IMR-90 (cell line): ENCODE results near the gene IL12RB2. TPM values are rescaled to one million over a fixed set of nuclear protein-coding genes. Genes with fewer than 3 reads are reported as not detected.
A peak's percentile ranks its signal among the peaks of the same experiment; 100 is the strongest.

Experiments
- ATAC-seq: fragments of 200-7000 bp; cut with Tn5 transposase; 2 replicates; pipeline ENCODE4 v1.9.1; 2020; ENCODE audit warnings: low read depth, mild to moderate bottlenecking, moderate library complexity
- BruUV-seq: library from RNA; stranded (reverse); fragments of 400-500 nt; replicated peaks from 2 replicates; lab custom pipeline; 2021; lab: Mats Ljungman, UMichigan
- CTCF ChIA-PET: fragments of 300-600 bp; formaldehyde crosslinking; extraction: SDS; loops from one replicate; lab custom pipeline; 2021; ENCODE audit warnings: antibody characterized with exemption; lab: Yijun Ruan, JAX
- POLR2A ChIA-PET: fragments of 300-600 bp; sonication (Branson Sonifier 250); formaldehyde crosslinking; loops from one replicate; lab custom pipeline; 2022; ENCODE audit warnings: antibody characterized with exemption; ENCODE audit not compliant: unreplicated experiment; lab: Charles Lee
- DNase-seq: peaks from one replicate; pipeline ENCODE4 v3.0.0; 2013
- H2AFZ ChIP-seq: replicated peaks from 2 replicates; pipeline ENCODE3; 2013; ENCODE audit warnings: low read length, mild to moderate bottlenecking; ENCODE audit not compliant: poor library complexity
- H2AK5ac ChIP-seq: 2 replicates; pipeline ENCODE4 v1.6.1; 2013; ENCODE audit warnings: low read depth, low read length, inconsistent platforms
- H2AK9ac ChIP-seq: replicated peaks from 2 replicates; pipeline ENCODE3; 2013; ENCODE audit warnings: mild to moderate bottlenecking, low read depth, low read length, moderate library complexity; ENCODE audit not compliant: poor library complexity
- H2BK120ac ChIP-seq: 2 replicates; pipeline ENCODE4 v1.6.1; 2013; ENCODE audit warnings: low read depth, low read length, inconsistent platforms
- H2BK15ac ChIP-seq: 3 replicates; pipeline ENCODE4 v1.6.1; 2013; ENCODE audit warnings: low read depth, low read length, inconsistent platforms
- H2BK20ac ChIP-seq: 2 replicates; pipeline ENCODE4 v1.6.1; 2013; ENCODE audit warnings: low read depth, mild to moderate bottlenecking, inconsistent platforms, low read length, moderate library complexity
- H2BK5ac ChIP-seq: 2 replicates; pipeline ENCODE4 v1.6.1; 2013; ENCODE audit warnings: mild to moderate bottlenecking, low read depth, low read length, inconsistent platforms; ENCODE audit not compliant: poor library complexity, severe bottlenecking
- H3K14ac ChIP-seq: replicated peaks from 2 replicates; pipeline ENCODE4 v1.6.1; 2013; ENCODE audit warnings: low read depth, low read length, inconsistent platforms
- H3K18ac ChIP-seq: 2 replicates; pipeline ENCODE4 v1.6.1; 2013; ENCODE audit warnings: low read depth, low read length, control low read depth
- H3K23ac ChIP-seq: 2 replicates; pipeline ENCODE4 v1.6.1; 2013; ENCODE audit warnings: low read depth, low read length, inconsistent platforms
- H3K27ac ChIP-seq: 2 replicates; pipeline ENCODE4 v1.5.1; 2013; ENCODE audit warnings: mild to moderate bottlenecking, control low read depth, low read length; ENCODE audit not compliant: insufficient read depth
- H3K27me3 ChIP-seq: 2 replicates; pipeline ENCODE4 v1.6.1; 2013; ENCODE audit warnings: low read length; ENCODE audit not compliant: control insufficient read depth, insufficient read depth
- H3K36me3 ChIP-seq: 2 replicates; pipeline ENCODE4 v1.6.1; 2013; ENCODE audit warnings: low read length, mixed read lengths; ENCODE audit not compliant: control insufficient read depth, insufficient read depth
- H3K4ac ChIP-seq: 2 replicates; pipeline ENCODE4 v1.6.1; 2013; ENCODE audit warnings: low read depth, low read length, inconsistent platforms
- H3K4me1 ChIP-seq: 2 replicates; pipeline ENCODE4 v1.6.1; 2013; ENCODE audit warnings: low read length, mixed read lengths; ENCODE audit not compliant: control insufficient read depth, insufficient read depth
- H3K4me2 ChIP-seq: 2 replicates; pipeline ENCODE4 v1.6.1; 2013; ENCODE audit warnings: low read depth, mild to moderate bottlenecking, control low read depth, low read length, moderate library complexity
- H3K4me3 ChIP-seq: 2 replicates; pipeline ENCODE4 v1.5.1; 2013; ENCODE audit warnings: low read depth, mild to moderate bottlenecking, control low read depth, low read length, moderate library complexity; ENCODE audit not compliant: insufficient read depth
- H3K56ac ChIP-seq: 2 replicates; pipeline ENCODE4 v1.6.1; 2013; ENCODE audit warnings: low read length, inconsistent platforms; ENCODE audit not compliant: insufficient read depth; ENCODE audit errors: extremely low read depth
- H3K79me1 ChIP-seq, 2 experiments: 2 replicates each; pipeline ENCODE4 v1.6.1; 2013; ENCODE audit warnings: low read length in 2 of 2, inconsistent platforms in 1 of 2, low read depth in 1 of 2
- H3K9ac ChIP-seq: 2 replicates; pipeline ENCODE4 v1.6.1; 2013; ENCODE audit warnings: low read depth, low read length, control low read depth
- H3K9me1 ChIP-seq: 2 replicates; pipeline ENCODE4 v1.6.1; 2013; ENCODE audit warnings: low read length, inconsistent platforms; ENCODE audit not compliant: insufficient read depth
- H3K9me3 ChIP-seq: 2 replicates; pipeline ENCODE4 v1.6.1; 2013; ENCODE audit warnings: low read length; ENCODE audit not compliant: control insufficient read depth, insufficient read depth
- H4K20me1 ChIP-seq: 2 replicates; pipeline ENCODE4 v1.6.1; 2013; ENCODE audit warnings: low read length, inconsistent platforms; ENCODE audit not compliant: insufficient read depth
- H4K5ac ChIP-seq: 2 replicates; pipeline ENCODE4 v1.6.1; 2013; ENCODE audit warnings: mild to moderate bottlenecking, low read depth, low read length, control low read depth
- H4K8ac ChIP-seq, 2 experiments: 2 replicates each; pipeline ENCODE4 v1.6.1; 2013; ENCODE audit warnings: low read depth in 2 of 2, low read length in 2 of 2, control low read depth in 1 of 2, inconsistent platforms in 1 of 2
- H4K91ac ChIP-seq: 2 replicates; pipeline ENCODE4 v1.6.1; 2013; ENCODE audit warnings: low read depth, low read length, inconsistent platforms; ENCODE audit not compliant: insufficient read depth
- BHLHE40 ChIP-seq: fragments of 150-350 bp; IDR thresholded peaks from 2 replicates; pipeline ENCODE4 v1.6.1; 2016; ENCODE audit warnings: mild to moderate bottlenecking, low read depth, low read length
- CEBPB ChIP-seq: IDR thresholded peaks from 2 replicates; pipeline ENCODE4 v1.6.1; 2012; ENCODE audit warnings: low read depth, low read length, improper control_type of control experiment
- CHD1 ChIP-seq: IDR thresholded peaks from 2 replicates; pipeline ENCODE4 v1.6.1; 2012; ENCODE audit warnings: low read depth, low read length, improper control_type of control experiment
- ELK1 ChIP-seq: fragments of 150-350 bp; IDR thresholded peaks from 2 replicates; pipeline ENCODE4 v1.6.1; 2016; ENCODE audit warnings: low read depth, mild to moderate bottlenecking, low read length, moderate library complexity, borderline replicate concordance
- MAFK ChIP-seq: IDR thresholded peaks from 2 replicates; pipeline ENCODE4 v1.6.1; 2012; ENCODE audit warnings: low read depth, low read length, improper control_type of control experiment
- MAZ ChIP-seq: IDR thresholded peaks from 2 replicates; pipeline ENCODE4 v1.6.1; 2012; ENCODE audit warnings: low read depth, mild to moderate bottlenecking, low read length, improper control_type of control experiment, moderate library complexity, borderline replicate concordance
- MXI1 ChIP-seq: IDR thresholded peaks from 2 replicates; pipeline ENCODE4 v1.6.1; 2012; ENCODE audit warnings: low read depth, mild to moderate bottlenecking, low read length, moderate library complexity, borderline replicate concordance
- NFE2L2 ChIP-seq: fragments of 150-350 bp; IDR thresholded peaks from 2 replicates; pipeline ENCODE4 v1.6.1; 2016; ENCODE audit warnings: low read depth, mild to moderate bottlenecking, low read length
- POLR2A ChIP-seq: IDR thresholded peaks from 2 replicates; pipeline ENCODE4 v1.6.1; 2012; ENCODE audit warnings: mild to moderate bottlenecking, low read depth, low read length
- RAD21 ChIP-seq: IDR thresholded peaks from 2 replicates; pipeline ENCODE4 v1.6.1; 2012; ENCODE audit warnings: low read length, improper control_type of control experiment
- RFX5 ChIP-seq: IDR thresholded peaks from 2 replicates; pipeline ENCODE4 v1.8.0; 2012; ENCODE audit warnings: low read depth, mild to moderate bottlenecking, low read length, moderate library complexity
- SMC3 ChIP-seq: fragments of 150-350 bp; IDR thresholded peaks from 2 replicates; pipeline ENCODE4 v1.6.1; 2016; ENCODE audit warnings: low read depth, mild to moderate bottlenecking, antibody characterized with exemption, low read length, moderate library complexity
- WGBS, 2 experiments: methylation state at CpG; one replicate each; pipeline versions ENCODE4 v1.1.5 to v1.1.7; 2013; ENCODE audit warnings: missing lambda C conversion rate in 2 of 2; ENCODE audit not compliant: insufficient read length in 1 of 2; ENCODE audit errors: extremely low coverage in 2 of 2; 5-methylcytosine and 5-hydroxymethylcytosine counted together
- dilution Hi-C: fragments of 300-500 bp; cut with HindIII; formaldehyde crosslinking; loops from one replicate; pipeline ENCODE4 v1.14.3; 2018; ENCODE audit warnings: low sequenced_read_pairs; ENCODE audit not compliant: unreplicated experiment
- in situ Hi-C: fragments of 300-500 bp; cut with MboI; formaldehyde crosslinking; loops from 3 replicates; pipeline ENCODE4 v1.14.3; 2019; ENCODE audit warnings: low sequenced_read_pairs, inconsistent platforms, mixed read lengths
- intact Hi-C: fragments of 100-400 bp; cut with micrococcal nuclease; formaldehyde crosslinking; loops from 2 replicates; pipeline ENCODE4 v1.10.0; 2022
- polyA plus RNA-seq, 3 experiments: library from polyadenylated mRNA; depleted of rRNA; stranded (reverse); fragments of >200 nt; gene quantifications; 2 replicates each; pipeline ENCODE4 v1.2.3, GENCODE V29; 2012; ENCODE audit warnings: low replicate concordance in 1 of 3
- total RNA-seq: library from RNA; depleted of rRNA; stranded (reverse); fragments of >200 nt; gene quantifications from 2 replicates; pipeline ENCODE4 v1.2.3, GENCODE V29; 2012
- TF ChIP-seq, protein P1 (sequence below): conservative IDR thresholded peaks from 2 replicates; pipeline ENCODE4 v1.5.1; 2012; ENCODE audit warnings: mild to moderate bottlenecking, low read depth, low read length, improper control_type of control experiment

Gene IL12RB2
- total and polyA plus RNA-seq, 2 of the 4 experiments (the other 2 are of a cell fraction): not detected

DNA sequence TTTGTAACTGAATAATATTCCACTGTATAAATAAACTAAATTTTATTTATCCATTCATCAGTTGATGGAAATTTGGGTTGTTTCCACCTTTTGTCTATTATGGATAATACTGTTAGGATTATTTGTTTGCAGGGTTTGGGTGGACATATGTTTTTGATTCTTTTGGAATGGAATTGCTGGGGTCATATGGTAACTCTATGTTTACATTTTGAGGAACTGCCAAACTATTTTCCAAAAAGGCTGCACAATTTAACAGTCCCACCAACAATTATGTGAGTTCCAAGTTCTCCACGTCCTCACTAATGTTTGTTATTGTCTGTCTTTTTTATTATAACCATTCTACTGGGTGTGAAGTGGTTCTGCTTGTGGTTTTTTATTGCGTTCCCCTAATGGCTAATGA is 126.8 kb downstream of the IL12RB2 start:
- dilution Hi-C loops: no loop called here

More for the DNA sequence above, 126.8 kb downstream of the IL12RB2 start:
- DNase-seq (peak; percentile 17), ATAC-seq (no peak)
- no TSS peak for BruUV-seq
- ChIA-PET CTCF (no interaction called here), POLR2A (no interaction called here)
- TF ChIP-seq CEBPB (no peak), MAZ (no peak), NFE2L2 (no peak), POLR2A (no peak), SMC3 (no peak), BHLHE40 (no peak), MXI1 (no peak), CHD1 (no peak), ELK1 (no peak), MAFK (no peak), RAD21 (no peak), RFX5 (no peak)
- TF ChIP-seq, protein P1, sequence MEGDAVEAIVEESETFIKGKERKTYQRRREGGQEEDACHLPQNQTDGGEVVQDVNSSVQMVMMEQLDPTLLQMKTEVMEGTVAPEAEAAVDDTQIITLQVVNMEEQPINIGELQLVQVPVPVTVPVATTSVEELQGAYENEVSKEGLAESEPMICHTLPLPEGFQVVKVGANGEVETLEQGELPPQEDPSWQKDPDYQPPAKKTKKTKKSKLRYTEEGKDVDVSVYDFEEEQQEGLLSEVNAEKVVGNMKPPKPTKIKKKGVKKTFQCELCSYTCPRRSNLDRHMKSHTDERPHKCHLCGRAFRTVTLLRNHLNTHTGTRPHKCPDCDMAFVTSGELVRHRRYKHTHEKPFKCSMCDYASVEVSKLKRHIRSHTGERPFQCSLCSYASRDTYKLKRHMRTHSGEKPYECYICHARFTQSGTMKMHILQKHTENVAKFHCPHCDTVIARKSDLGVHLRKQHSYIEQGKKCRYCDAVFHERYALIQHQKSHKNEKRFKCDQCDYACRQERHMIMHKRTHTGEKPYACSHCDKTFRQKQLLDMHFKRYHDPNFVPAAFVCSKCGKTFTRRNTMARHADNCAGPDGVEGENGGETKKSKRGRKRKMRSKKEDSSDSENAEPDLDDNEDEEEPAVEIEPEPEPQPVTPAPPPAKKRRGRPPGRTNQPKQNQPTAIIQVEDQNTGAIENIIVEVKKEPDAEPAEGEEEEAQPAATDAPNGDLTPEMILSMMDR: no peak
- H2AFZ ChIP-seq: no peak overlapping the region
- no peak overlapping the region for H4K5ac ChIP-seq
- H3K4me2 ChIP-seq: no peak overlapping the region
- H3K18ac ChIP-seq: no peak overlapping the region
- H3K14ac ChIP-seq: no peak overlapping the region
- no peak overlapping the region for H3K23ac ChIP-seq
- H3K9me1 ChIP-seq: no peaks in the 10 kb centered on the region
- no peak overlapping the region for H3K56ac ChIP-seq
- H2BK120ac ChIP-seq: no peak overlapping the region
- H2BK15ac ChIP-seq: no peak overlapping the region
- H2AK9ac ChIP-seq: no peak overlapping the region
- H3K27ac ChIP-seq: no peak overlapping the region
- H2AK5ac ChIP-seq: no peak overlapping the region
- H3K79me1 ChIP-seq: no peaks in the 10 kb centered on the region
- no CpG with 5 or more reads among the region's 2 CpGs for WGBS, 2 experiments
- intact Hi-C loops: no loop called here
- H4K20me1 ChIP-seq: peaks cover 2% of the 10 kb centered on the region
- H2BK5ac ChIP-seq: no peak overlapping the region
- H4K91ac ChIP-seq: no peak overlapping the region
- no peaks in the 10 kb centered on the region for H3K27me3 ChIP-seq
- H3K9ac ChIP-seq: no peak overlapping the region
- H3K4me1 ChIP-seq: no peaks in the 10 kb centered on the region
- no peaks in the 10 kb centered on the region for H3K9me3 ChIP-seq
- no peaks in the 10 kb centered on the region for H3K36me3 ChIP-seq
- no peak overlapping the region for H4K8ac ChIP-seq
- no peak overlapping the region for H3K4me3 ChIP-seq
- no peak overlapping the region for H2BK20ac ChIP-seq
- H3K4ac ChIP-seq: no peak overlapping the region
- in situ Hi-C loops: no loop called here
